HepG2 (cell line): ENCODE data around the gene LDLR. TPM values are rescaled to one million over a fixed set of nuclear protein-coding genes. Genes with fewer than 3 reads are reported as not detected.
A peak's percentile ranks its signal among the peaks of the same experiment; 100 is the strongest.
"Not testable (repeated sequence)": the region's sequence is repeated elsewhere in the genome, so short reads cannot be mapped to it uniquely, and the experiment has no call there.

Experiments used
- ATAC-seq: fragments of 200-7000 bp; cut with Tn5 transposase; 3 replicates; pipeline ENCODE4 v1.9.1; 2020; ENCODE audit warnings: mild to moderate bottlenecking, moderate library complexity
- BruUV-seq: library from RNA; stranded (reverse); fragments of 400-500 nt; replicated peaks from 2 replicates; lab custom pipeline; 2021; lab: Mats Ljungman, UMichigan
- CTCF ChIA-PET: fragments of 300-600 bp; formaldehyde crosslinking; extraction: SDS; loops from one replicate; lab custom pipeline; 2021; ENCODE audit warnings: low total read pairs, inconsistent platforms, low intra/inter-chr PET ratio; lab: Yijun Ruan, JAX
- POLR2A ChIA-PET: fragments of 350-600 bp; sonication (Branson Sonifier 250); formaldehyde crosslinking; loops from one replicate; lab custom pipeline; 2020; ENCODE audit warnings: antibody characterized with exemption, inconsistent platforms; lab: Yijun Ruan, JAX
- DNase-seq: peaks from one replicate; pipeline ENCODE4 v3.0.0-alpha.2; 2015; ENCODE audit warnings: low spot score
- FAIRE-seq: peaks from 3 replicates; lab custom pipeline; 2011; peaks lifted over from hg19 to GRCh38; lab: Jason Lieb, UNC
- H2AFZ ChIP-seq: one replicate; pipeline ENCODE4 v1.6.1; 2011; ENCODE audit warnings: low read length, inconsistent platforms
- H3K27ac ChIP-seq: fragments of 300-600 bp; 3 replicates; pipeline ENCODE4 v1.8.0; 2011; ENCODE audit warnings: mixed run types, mild to moderate bottlenecking, mixed read lengths, low read length, inconsistent platforms; ENCODE audit not compliant: insufficient read depth; ENCODE audit errors: extremely low read length
- H3K27me3 ChIP-seq, 2 experiments: fragments of 200-600 bp in 1 of 2; 2 replicates in 1 of 2; 3 replicates in 1 of 2; pipeline versions ENCODE4 v1.6.0 to v1.8.0; 2011; ENCODE audit warnings: low read length in 2 of 2, mild to moderate bottlenecking in 2 of 2, moderate library complexity in 2 of 2, inconsistent platforms in 1 of 2; ENCODE audit not compliant: insufficient read depth in 2 of 2, control insufficient read depth in 1 of 2
- H3K36me3 ChIP-seq, 2 experiments: fragments of 200-600 bp in 1 of 2; replicated peaks in 1 of 2; 2 replicates in 1 of 2; 3 replicates in 1 of 2; pipeline versions ENCODE4 v1.5.1 to v1.8.0; 2011; ENCODE audit warnings: low read length in 2 of 2, inconsistent platforms in 1 of 2; ENCODE audit not compliant: insufficient read depth in 2 of 2, control insufficient read depth in 1 of 2
- H3K4me1 ChIP-seq: 2 replicates; pipeline ENCODE4 v1.5.1; 2012; ENCODE audit warnings: low read length, inconsistent platforms; ENCODE audit not compliant: insufficient read depth
- H3K4me2 ChIP-seq: 2 replicates; pipeline ENCODE4 v1.6.0; 2011; ENCODE audit warnings: low read depth, low read length, inconsistent platforms
- H3K4me3 ChIP-seq, 3 experiments: fragments of 200-600 bp in 1 of 3; sonication (generic), shearing (Covaris generic) in 1 of 3; replicated peaks in 1 of 3; 2 replicates each; pipeline ENCODE4 v1.5.1; 2011 to 2016; ENCODE audit warnings: low read length in 3 of 3, inconsistent platforms in 2 of 3, low read depth in 2 of 3, mild to moderate bottlenecking in 2 of 3, control low read depth in 1 of 3, mixed read lengths in 1 of 3; ENCODE audit not compliant: insufficient read depth in 1 of 3
- H3K79me2 ChIP-seq: one replicate; pipeline ENCODE4 v1.6.1; 2011; ENCODE audit warnings: low read length, inconsistent platforms; ENCODE audit not compliant: insufficient read depth
- H3K9ac ChIP-seq: 2 replicates; pipeline ENCODE4 v1.6.0; 2011; ENCODE audit warnings: mild to moderate bottlenecking, low read depth, low read length, inconsistent platforms; ENCODE audit not compliant: insufficient read depth
- H3K9me3 ChIP-seq: 2 replicates; pipeline ENCODE4 v1.5.1; 2012; ENCODE audit warnings: mild to moderate bottlenecking, low read length
- H4K20me1 ChIP-seq: 2 replicates; pipeline ENCODE4 v1.6.0; 2011; ENCODE audit warnings: inconsistent platforms, mild to moderate bottlenecking, low read length, moderate library complexity; ENCODE audit not compliant: insufficient read depth
- AGO1 ChIP-seq: fragments of 200-400 bp; formaldehyde crosslinking; IDR thresholded peaks from 2 replicates; pipeline ENCODE4 v1.6.1; 2017; ENCODE audit warnings: mild to moderate bottlenecking, low read depth, low read length, moderate library complexity; ENCODE audit not compliant: poor library complexity, severe bottlenecking
- AGO2 ChIP-seq: fragments of 200-400 bp; formaldehyde crosslinking; optimal IDR thresholded peaks from 2 replicates; pipeline ENCODE3; 2017; ENCODE audit warnings: mild to moderate bottlenecking, low read depth, low read length, moderate library complexity
- FUBP1 ChIP-seq: sonication (generic); formaldehyde crosslinking; IDR thresholded peaks from 2 replicates; pipeline ENCODE4 v1.5.1; 2020; ENCODE audit warnings: missing genetic modification reagents, mild to moderate bottlenecking, borderline replicate concordance
- IKZF4 ChIP-seq: sonication (generic); formaldehyde crosslinking; IDR thresholded peaks from 2 replicates; pipeline ENCODE4 v1.5.1; 2020; ENCODE audit warnings: borderline replicate concordance, mild to moderate bottlenecking, low read depth, missing genetic modification reagents; ENCODE audit errors: not compliant biosample characterization
- POLR2A ChIP-seq, 2 experiments: IDR thresholded peaks; 2 replicates each; pipeline ENCODE4 v1.6.1; 2011; ENCODE audit warnings: low read depth in 2 of 2, low read length in 2 of 2, mild to moderate bottlenecking in 1 of 2, moderate library complexity in 1 of 2; ENCODE audit not compliant: insufficient read depth in 1 of 2
- POLR2AphosphoS2 ChIP-seq: IDR thresholded peaks from 2 replicates; pipeline ENCODE4 v1.6.1; 2011; ENCODE audit warnings: low read depth, low read length, improper control_type of control experiment
- POLR2G ChIP-seq: fragments of 200-400 bp; formaldehyde crosslinking; IDR thresholded peaks from 2 replicates; pipeline ENCODE4 v1.6.1; 2018; ENCODE audit warnings: mild to moderate bottlenecking, low read depth, low read length, moderate library complexity
- RBM22 ChIP-seq: fragments of 200-400 bp; formaldehyde crosslinking; optimal IDR thresholded peaks from 2 replicates; pipeline ENCODE3; 2017; ENCODE audit warnings: mild to moderate bottlenecking, low read length, moderate library complexity
- TAF15 ChIP-seq: fragments of 200-400 bp; formaldehyde crosslinking; IDR thresholded peaks from one replicate; pipeline ENCODE4 v1.6.1; 2018; ENCODE audit warnings: mild to moderate bottlenecking, low read depth, low read length; ENCODE audit not compliant: poor library complexity, severe bottlenecking
- ZBTB38 ChIP-seq: sonication (generic); formaldehyde crosslinking; IDR thresholded peaks from 2 replicates; pipeline ENCODE4 v1.5.1; 2020; ENCODE audit warnings: mild to moderate bottlenecking, missing genetic modification reagents
- ZKSCAN8 ChIP-seq: IDR thresholded peaks from 2 replicates; pipeline ENCODE4 v1.6.1; 2016; ENCODE audit warnings: borderline replicate concordance, missing genetic modification reagents, missing compliant biosample characterization
- ZNF234 ChIP-seq: sonication (generic); formaldehyde crosslinking; conservative IDR thresholded peaks from 2 replicates; pipeline ENCODE4 v1.5.1; 2020; ENCODE audit warnings: mild to moderate bottlenecking, missing genetic modification reagents
- ZNF30 ChIP-seq: sonication (generic); formaldehyde crosslinking; IDR thresholded peaks from 2 replicates; pipeline ENCODE4 v1.5.0; 2020; ENCODE audit warnings: mild to moderate bottlenecking, missing genetic modification reagents
- ZNF678 ChIP-seq: sonication (generic); formaldehyde crosslinking; IDR thresholded peaks from 2 replicates; pipeline ENCODE4 v1.4.0; 2020; ENCODE audit warnings: mild to moderate bottlenecking, missing genetic modification reagents
- WGBS: methylation state at CpG from one replicate; pipeline ENCODE4 v1.1.6; 2017; ENCODE audit warnings: low lambda C conversion rate; 5-methylcytosine and 5-hydroxymethylcytosine counted together
- in situ Hi-C: cut with HindIII; loops from 2 replicates; pipeline ENCODE4 v1.10.0; 2017; ENCODE audit warnings: low pct_unique_long_range_greater_than_20kb; ENCODE audit not compliant: extremely low pct_ligation_motif_present
- intact Hi-C: fragments of 100-400 bp; cut with micrococcal nuclease; formaldehyde crosslinking; loops from one replicate; pipeline ENCODE4 v1.10.0; 2022; ENCODE audit not compliant: unreplicated experiment
- polyA plus RNA-seq, 8 experiments: library from polyadenylated mRNA; depleted of rRNA in 3 of 8; stranded (reverse) in 7 of 8; unstranded in 1 of 8; fragments of >200 nt; fragmentation: Illumina TruSeq in 4 of 8; extraction: Trizol in 4 of 8; gene quantifications; 2 replicates each; pipeline versions ENCODE4 v1.2.1 to v1.2.3, GENCODE V29; 2011 to 2016; ENCODE audit warnings: low read depth in 4 of 8, missing spikeins in 1 of 8, mixed read lengths in 1 of 8; ENCODE audit not compliant: insufficient read depth in 1 of 8
- total RNA-seq, 5 experiments: library from RNA; depleted of rRNA; stranded (reverse); fragments of >200 nt; fragmentation: Illumina TruSeq; extraction: Trizol; gene quantifications; 2 replicates each; pipeline ENCODE4 v1.2.3, GENCODE V29; 2016; ENCODE audit warnings: low read depth in 1 of 5

Gene LDLR
- total and polyA plus RNA-seq, 2 of the 13 experiments (the other 11 are each of a cell fraction or from before 2014, with no cell fraction given): 51.6 to 92.5 TPM

GRCh38 chr19:11103667-11104066, 14.4 kb downstream of the LDLR start:
- 0 out of 4 replicates have a peak, but pooled peaks of 1 of the 2 experiments have one; percentile 14 for TF ChIP-seq POLR2A (IDR thresholded peaks at IDR 0.05; ENCODE audit: insufficient read depth in 1 of 2, low read depth in 2 of 2, low read length in 2 of 2)
- H2AFZ ChIP-seq, H3K27me3 ChIP-seq, in situ Hi-C loops, FAIRE-seq, POLR2A ChIA-PET, H3K27ac ChIP-seq, intact Hi-C loops, BruUV-seq, H3K9me3 ChIP-seq, ATAC-seq, H3K9ac ChIP-seq, CTCF ChIA-PET, H3K4me1 ChIP-seq, H3K4me3 ChIP-seq, H3K4me2 ChIP-seq, DNase-seq: not testable (repeated sequence)
- peaks cover 68% of the 10 kb centered on the region for H4K20me1 ChIP-seq
- H3K79me2 ChIP-seq: peaks cover 26% of the 10 kb centered on the region
- peaks cover 38 to 77% of the 10 kb centered on the region in 2 experiments for H3K36me3 ChIP-seq
- 96% methylated on average over 10 of the region's 10 CpGs for WGBS

DNA sequence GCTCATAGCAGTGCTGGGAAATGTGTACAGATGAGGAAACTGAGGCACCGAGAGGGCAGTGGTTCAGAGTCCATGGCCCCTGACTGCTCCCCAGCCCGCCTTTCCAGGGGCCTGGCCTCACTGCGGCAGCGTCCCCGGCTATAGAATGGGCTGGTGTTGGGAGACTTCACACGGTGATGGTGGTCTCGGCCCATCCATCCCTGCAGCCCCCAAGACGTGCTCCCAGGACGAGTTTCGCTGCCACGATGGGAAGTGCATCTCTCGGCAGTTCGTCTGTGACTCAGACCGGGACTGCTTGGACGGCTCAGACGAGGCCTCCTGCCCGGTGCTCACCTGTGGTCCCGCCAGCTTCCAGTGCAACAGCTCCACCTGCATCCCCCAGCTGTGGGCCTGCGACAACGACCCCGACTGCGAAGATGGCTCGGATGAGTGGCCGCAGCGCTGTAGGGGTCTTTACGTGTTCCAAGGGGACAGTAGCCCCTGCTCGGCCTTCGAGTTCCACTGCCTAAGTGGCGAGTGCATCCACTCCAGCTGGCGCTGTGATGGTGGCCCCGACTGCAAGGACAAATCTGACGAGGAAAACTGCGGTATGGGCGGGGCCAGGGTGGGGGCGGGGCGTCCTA, 15.9 kb downstream of the LDLR start:
- in situ Hi-C loops: no loop called here
- Histone ChIP-seq H3K79me2 (peaks cover 14% of the 10 kb centered on the region), H4K20me1 (peaks cover 55% of the 10 kb centered on the region), H3K4me2 (no peak overlapping the region), H3K27ac (no peak overlapping the region), H3K27me3 (no peaks in the 10 kb centered on the region; a peak in 1 of 5 replicates), H2AFZ (no peak overlapping the region), H3K4me1 (no peaks in the 10 kb centered on the region), H3K36me3 (peaks cover 38 to 77% of the 10 kb centered on the region in 2 experiments), H3K4me3 (no peak overlapping the region), H3K9ac (no peak overlapping the region), H3K9me3 (no peaks in the 10 kb centered on the region)
- DNase-seq (no peak), ATAC-seq (peak; percentile 18; the same call in 2 of the 3 replicates), FAIRE-seq (no peak)
- CTCF ChIA-PET: no interaction called here
- TSS peak; percentile 27 for BruUV-seq
- WGBS: 96% methylated on average over 18 of the region's 36 CpGs
- intact Hi-C loops: no loop called here
- POLR2A ChIA-PET: no interaction called here
- no peak for TF ChIP-seq ZNF234
- TF ChIP-seq POLR2G: peak; percentile 52; the same call in 1 of the 2 replicates
- no peak for TF ChIP-seq ZKSCAN8
- peak; percentile 93 for TF ChIP-seq AGO2
- no peak for TF ChIP-seq TAF15
- TF ChIP-seq RBM22: peak; percentile 96
- peak; percentile 98 for TF ChIP-seq AGO1
- TF ChIP-seq IKZF4 (CRISPR knock-in tag): no peak
- TF ChIP-seq FUBP1 (CRISPR knock-in tag): no peak
- TF ChIP-seq ZNF30 (CRISPR knock-in tag): no peak
- TF ChIP-seq POLR2A (IDR thresholded peaks at IDR 0.05; ENCODE audit: insufficient read depth in 1 of 2, low read depth in 2 of 2, low read length in 2 of 2): peak in 1 of 2 experiments; percentile 42; a peak in 2 of 4 replicates
- TF ChIP-seq ZNF678 (CRISPR knock-in tag): no peak
- TF ChIP-seq ZBTB38 (CRISPR knock-in tag): peak; percentile 50; the same call in 1 of the 2 replicates
- peak; percentile 66; the same call in 1 of the 2 replicates for TF ChIP-seq POLR2AphosphoS2
